PC-9 (cell line): Measurements from ENCODE around the gene MCUR1.

Experiments used
- EZH2 ChIP-seq: fragments of 200-600 bp; sonication (generic); IDR thresholded peaks from 2 replicates; pipeline ENCODE4 v1.8.0; 2017; ENCODE audit warnings: antibody characterized with exemption, low read depth
- TF ChIP-seq, protein P1 (sequence below): fragments of 200-600 bp; sonication (generic); conservative IDR thresholded peaks from 2 replicates; pipeline ENCODE4 v1.6.1; 2017; ENCODE audit warnings: mixed run types, antibody characterized with exemption, mild to moderate bottlenecking, moderate library complexity

DNA sequence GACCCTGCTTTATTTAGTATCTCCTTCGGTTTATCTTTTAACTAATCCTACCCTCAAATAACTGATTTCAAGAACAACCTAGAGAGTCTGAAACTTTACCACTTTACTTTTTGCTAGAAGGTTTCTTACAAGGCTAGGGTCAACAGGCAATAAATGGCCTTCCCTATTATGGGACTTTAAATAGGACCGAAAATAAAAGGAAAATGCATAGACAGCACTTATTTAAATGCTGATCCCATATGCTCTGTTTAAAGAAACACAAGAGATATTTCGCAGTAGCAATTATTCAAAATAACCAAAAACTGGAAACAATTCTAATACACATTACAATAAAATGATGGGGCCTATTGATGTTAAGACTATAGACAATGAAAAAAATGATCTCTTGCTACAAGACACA lies 13.7 kb downstream of the MCUR1 start:
- TF ChIP-seq, protein P1, sequence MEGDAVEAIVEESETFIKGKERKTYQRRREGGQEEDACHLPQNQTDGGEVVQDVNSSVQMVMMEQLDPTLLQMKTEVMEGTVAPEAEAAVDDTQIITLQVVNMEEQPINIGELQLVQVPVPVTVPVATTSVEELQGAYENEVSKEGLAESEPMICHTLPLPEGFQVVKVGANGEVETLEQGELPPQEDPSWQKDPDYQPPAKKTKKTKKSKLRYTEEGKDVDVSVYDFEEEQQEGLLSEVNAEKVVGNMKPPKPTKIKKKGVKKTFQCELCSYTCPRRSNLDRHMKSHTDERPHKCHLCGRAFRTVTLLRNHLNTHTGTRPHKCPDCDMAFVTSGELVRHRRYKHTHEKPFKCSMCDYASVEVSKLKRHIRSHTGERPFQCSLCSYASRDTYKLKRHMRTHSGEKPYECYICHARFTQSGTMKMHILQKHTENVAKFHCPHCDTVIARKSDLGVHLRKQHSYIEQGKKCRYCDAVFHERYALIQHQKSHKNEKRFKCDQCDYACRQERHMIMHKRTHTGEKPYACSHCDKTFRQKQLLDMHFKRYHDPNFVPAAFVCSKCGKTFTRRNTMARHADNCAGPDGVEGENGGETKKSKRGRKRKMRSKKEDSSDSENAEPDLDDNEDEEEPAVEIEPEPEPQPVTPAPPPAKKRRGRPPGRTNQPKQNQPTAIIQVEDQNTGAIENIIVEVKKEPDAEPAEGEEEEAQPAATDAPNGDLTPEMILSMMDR: no peak
- no peak for TF ChIP-seq EZH2
